Hematopoietic multipotent progenitor cell (in vitro differentiated cells): ENCODE data around the gene PRR15. TPM values are rescaled to one million over a fixed set of nuclear protein-coding genes. Genes with fewer than 3 reads are reported as not detected.
A peak's percentile ranks its signal among the peaks of the same experiment; 100 is the strongest.
"Not testable (repeated sequence)": the region's sequence is repeated elsewhere in the genome, so short reads cannot be mapped to it uniquely, and the experiment has no call there.

Experiments used
- DNase-seq, 3 donors: peaks; one replicate each; pipeline ENCODE4 v3.0.0-alpha.2; 2011 to 2015; ENCODE audit warnings: low read depth in 2 of 3, low spot score in 2 of 3
- total RNA-seq: library from RNA; depleted of rRNA; stranded (reverse); fragments of >200 nt; gene quantifications from one replicate; pipeline ENCODE4 v1.2.3, GENCODE V29; 2012

Gene PRR15, protein sequence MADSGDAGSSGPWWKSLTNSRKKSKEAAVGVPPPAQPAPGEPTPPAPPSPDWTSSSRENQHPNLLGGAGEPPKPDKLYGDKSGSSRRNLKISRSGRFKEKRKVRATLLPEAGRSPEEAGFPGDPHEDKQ
- 15.9 TPM for total RNA-seq

DNA sequence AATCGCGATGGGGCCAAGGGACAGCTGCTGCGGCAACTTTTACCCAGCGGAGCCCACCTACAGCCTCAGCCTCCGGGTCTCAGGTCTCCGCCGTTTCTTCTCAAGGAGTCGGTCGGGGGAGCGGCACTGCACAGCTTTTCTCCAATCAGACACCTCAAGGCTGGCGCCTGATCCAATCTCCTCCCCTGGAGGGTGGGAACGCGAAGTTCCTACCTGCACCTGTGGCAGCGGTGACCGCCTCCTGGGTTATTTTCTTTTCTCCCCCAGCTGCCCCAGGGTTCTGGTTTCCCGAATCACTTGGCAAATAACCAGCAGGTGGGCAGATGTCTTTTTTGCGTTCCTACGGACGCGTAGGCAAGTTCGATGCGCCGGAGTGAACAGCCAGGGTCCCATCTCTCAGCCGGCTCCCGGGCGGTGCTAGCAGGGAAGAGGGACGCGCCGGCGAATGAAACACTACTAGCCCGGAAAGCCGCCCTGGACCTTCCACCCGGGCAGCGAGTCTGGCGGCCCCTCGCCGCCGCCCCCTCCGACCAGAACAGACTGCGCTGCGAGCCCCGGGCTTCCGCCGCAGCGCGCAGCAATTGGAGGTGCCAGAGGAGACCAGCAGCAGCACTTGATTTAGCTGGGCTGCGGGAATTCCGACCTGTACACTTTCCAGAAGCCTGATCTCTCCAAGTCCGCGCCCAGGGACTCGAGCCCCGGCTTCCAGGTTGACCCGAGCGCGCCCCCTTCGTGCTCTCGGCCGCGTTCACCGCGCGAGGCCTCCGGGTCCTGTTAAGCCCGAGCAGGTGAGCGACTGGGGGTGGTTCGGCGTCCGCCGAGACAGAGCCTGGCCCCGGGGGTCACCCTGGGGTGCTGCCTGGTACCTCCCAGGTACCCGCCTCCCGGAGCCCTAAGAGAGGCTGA is at the start of gene PRR15:
TSS of gene PRR15 (plus strand) at position 246 of the 906 bp plus-strand sequence. CDS start 2,495 bp downstream, outside the sequence.
- DNase-seq: peak in 2 of 3 donors; percentile 41 to 59

DNA sequence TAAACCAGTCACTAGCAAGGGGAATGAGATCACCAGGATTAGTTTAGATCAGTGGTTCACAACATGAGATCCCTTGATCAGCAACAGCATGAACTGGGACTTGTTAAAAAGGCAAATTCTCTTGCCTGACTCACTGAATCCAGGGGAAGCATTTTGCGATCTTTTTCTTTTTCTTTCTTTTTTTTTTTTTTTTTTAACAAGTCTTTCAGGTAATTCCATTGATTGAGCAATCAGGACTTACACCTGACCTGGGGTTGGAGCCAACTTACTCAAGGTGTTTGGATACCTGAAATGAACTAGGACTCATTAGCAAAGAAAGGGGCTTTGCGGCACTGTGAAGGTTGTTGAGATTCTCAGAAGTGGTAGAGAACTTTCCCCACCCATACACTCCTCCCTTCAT is 47.1 kb upstream of the PRR15 start:
- no peak for DNase-seq

DNA sequence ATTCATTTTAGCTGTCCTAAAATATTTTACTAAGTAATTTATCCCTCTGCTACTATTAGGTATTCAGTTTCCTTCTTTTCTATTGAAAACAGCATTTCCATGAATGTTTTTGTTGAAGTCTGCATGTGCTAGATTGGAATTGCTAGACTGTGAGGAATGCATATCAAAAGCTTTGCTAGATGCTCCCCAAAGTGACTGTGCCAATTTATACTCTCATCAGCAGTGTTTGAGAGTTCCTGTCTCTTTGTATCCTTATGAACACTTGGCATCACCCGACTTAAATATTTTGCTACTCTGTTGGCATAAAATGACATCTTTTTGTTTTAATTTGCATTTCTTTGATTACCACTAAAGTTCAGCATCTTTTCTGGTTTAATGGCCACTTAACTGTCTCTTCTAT is 45.0 kb upstream of the PRR15 start:
- no peak for DNase-seq

DNA sequence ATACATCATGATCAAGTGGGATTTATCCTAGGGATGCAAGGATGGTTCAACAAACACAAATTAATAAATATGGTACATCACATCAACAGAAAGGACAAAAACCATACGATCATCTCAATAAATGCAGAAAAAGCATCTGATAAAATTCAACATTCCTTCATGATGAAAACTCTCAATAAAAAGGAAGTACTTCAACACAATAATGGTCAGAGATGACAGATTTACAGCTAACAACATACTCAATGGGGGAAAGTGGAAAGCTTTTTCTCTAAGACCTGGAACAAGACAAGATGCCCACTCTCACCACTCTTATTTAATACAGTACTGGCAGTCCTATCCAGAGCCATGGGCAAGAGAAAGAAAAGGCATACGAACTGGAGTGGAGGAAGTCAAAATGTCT is 39.9 kb upstream of the PRR15 start:
- no peak for DNase-seq

DNA sequence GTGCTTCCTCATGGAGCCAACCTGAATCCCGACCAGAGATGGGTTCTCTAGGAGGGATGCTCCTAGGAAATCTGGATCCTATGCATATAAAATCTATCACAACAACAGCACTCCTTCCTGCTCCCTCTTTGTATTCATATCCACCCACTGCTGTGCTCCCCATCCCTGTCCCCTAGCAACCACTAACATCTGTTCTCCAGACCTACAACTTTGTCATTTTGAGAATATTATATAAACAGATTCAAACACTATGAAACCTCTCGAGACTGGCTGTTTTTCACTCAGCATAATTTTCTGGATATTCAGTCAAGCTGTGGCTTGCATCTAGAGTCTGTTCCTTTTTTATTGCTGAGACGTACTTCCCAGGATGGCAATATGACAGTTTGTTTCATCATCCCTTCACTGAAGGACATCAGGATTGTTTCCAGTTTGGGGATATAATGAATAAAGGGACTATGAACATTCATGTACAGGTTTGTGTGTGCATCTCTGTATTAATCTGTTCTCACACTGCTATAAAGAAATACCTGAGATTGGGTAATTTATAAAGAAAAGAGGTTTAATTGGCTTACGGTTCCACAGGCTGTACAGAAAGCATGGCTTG is 36.0 kb upstream of the PRR15 start:
- DNase-seq: no peak

DNA sequence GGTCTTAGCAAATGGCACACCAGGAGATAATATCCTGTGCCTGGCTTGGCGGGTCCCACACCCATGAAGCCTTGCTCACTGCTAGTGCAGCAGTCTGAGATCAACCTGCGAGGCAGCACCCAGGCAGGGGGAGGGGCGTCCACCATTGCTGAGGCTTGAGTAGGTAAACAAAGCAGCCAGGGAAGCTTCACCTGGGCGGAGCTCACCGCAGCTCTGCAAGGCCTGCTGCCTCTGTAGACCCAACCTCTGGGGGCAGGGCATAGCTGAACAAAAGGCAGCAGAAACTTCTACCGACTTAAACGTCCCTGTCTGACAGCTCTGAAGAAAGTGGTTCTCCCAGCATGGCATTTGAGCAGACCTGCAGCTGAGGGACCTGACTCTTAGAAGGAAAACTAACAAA is 35.1 kb upstream of the PRR15 start:
- not testable (repeated sequence) for DNase-seq

DNA sequence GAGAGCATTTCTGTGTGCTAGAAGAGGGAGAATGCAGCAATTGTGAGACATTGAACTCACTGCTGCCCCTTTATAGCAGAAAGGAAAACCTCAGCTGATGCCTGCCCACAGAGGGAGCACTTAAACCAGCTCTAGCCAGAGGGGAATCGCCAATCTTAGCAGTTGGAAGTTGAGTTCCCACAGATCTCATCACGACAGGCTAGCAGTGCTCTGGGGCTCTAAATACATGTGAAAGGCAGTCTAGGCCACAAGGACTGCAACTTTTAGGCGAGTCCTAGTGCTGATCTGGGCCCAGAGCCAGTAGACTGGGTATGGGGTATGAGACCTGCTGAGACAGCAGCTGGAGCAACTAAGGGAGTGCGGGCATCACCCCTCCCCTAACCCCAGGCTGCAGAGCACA is 25.2 kb upstream of the PRR15 start:
- no peak for DNase-seq

DNA sequence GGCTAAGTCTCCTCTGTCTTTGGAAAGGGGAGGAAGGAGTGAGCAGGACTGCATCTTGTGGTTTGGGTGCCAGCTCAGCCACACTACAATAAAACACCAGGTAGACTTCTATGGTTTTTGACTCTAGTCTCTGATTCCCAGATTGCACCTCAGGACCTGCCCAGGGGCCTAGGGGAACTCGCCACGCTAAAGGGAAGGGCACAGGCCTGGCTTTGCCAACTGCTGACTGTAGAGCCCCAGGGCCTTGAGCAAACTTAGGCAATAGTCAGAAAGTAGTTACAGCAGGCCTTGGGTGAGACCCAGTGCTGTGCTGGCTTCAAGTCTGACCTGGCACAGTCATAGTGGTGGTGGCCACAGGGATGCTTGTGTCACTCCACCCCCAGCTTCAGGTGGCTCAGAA is 24.2 kb upstream of the PRR15 start:
- no peak for DNase-seq

DNA sequence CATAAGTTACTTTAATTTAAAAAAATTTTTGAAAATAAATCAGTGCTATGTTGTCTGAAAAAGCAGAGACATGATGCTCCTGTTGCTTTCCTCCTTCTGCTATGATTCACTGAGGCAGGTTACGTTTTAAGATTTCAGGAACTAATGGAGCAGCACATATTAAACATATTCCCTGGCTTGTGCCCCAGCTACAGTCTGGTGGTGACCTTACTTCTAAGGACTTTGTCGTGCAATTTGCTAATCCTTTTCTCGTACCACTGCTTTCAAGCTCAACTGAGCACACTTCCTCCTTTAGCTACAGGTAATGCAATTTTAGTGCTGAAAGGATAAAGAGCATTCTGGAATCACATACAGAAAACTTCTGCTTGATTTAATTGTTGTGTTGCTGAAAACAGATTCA is 16.2 kb upstream of the PRR15 start:
- DNase-seq: no peak

DNA sequence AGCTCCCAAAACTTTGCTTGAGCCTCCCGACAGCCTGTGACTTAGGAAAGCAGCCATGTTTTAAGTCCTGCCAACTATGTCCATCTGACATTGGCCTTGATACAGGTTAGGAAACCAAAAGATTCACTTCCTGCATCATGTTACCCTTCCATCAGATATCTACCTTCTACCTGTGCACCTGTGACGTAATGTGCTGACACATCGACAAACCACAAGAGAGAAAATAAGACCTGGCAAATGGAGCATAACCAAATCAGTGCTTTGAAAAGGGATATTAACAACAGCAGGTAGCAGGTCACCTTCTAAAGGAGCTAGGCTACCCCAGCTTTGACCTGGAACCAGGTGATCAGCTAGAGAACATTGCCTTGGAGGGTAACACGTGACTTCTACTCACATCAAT is 14.8 kb upstream of the PRR15 start:
- DNase-seq: no peak

DNA sequence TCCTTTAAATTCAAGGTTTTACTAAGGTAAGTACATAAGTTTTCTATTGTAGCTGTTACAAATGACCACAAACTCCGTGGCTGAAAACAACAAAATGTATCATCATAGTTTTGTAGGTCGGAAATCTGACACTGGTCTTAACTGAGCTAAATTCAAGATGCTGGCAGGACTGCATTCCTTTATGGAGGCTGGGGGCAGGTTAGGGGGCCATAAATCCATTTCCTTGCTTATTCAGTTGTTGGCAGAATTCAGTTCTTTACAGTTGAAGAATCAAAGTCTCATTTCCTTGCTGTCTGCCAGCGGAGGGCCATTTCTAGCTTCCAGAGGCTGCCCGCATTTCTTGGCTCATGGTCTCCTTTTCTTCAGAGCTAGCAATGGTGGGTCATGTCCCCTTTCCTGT is 11.2 kb upstream of the PRR15 start:
- no peak for DNase-seq

DNA sequence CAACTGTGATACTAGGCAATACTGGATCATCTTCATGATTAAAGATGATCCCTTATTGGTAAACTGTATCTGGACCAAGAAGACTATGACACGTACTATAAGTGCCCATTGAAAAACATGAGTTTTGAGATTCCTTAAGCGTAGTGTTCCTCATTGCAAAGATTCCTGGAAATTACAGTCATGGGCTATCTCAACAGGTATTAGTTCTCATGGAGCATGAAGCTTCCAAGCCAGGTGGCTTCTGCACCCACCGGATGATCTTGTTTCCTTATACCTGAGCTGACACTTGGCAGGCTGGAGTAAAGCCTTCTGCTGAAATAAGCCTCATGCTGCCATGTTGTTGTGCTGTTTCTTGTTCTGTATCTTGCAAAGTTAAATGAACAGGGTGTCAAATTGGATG is 8.6 kb upstream of the PRR15 start:
- no peak for DNase-seq

DNA sequence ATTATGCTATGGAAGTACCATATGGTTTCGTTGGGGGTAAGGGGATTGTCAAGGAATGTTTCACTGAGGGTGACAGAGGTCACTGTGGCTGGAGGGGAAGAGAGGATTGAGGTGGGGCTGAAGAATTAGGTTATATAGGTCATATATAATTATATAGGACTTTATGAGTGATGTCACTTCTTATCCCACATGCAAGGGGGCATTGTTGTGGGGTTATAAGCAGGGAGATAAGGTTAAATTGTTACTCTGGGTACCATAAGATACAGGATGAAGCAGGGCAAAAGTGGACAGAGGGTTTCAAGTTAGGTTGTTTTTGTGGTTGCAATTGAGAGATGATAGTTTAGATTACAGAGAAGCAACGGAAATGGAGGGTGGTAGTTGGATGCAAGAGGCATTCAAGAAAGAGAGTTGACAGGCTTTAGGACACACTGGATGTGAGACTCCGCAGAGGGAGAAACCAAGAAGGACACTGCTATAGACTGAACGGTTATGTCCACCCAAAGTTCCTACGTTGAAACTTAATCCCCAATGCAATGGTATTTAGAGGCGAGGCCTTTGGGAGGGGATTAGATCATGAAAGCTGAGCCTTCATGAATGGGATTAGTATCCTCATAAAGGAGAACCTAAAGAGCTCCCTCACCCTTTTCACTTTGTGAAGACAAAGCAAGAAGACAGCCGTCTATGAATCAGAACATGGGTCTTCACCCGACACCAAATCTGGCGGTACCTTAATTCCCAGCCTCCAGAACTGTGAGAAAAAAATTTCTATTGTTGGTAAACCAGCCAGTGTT is 7.0 kb upstream of the PRR15 start:
- no peak for DNase-seq

DNA sequence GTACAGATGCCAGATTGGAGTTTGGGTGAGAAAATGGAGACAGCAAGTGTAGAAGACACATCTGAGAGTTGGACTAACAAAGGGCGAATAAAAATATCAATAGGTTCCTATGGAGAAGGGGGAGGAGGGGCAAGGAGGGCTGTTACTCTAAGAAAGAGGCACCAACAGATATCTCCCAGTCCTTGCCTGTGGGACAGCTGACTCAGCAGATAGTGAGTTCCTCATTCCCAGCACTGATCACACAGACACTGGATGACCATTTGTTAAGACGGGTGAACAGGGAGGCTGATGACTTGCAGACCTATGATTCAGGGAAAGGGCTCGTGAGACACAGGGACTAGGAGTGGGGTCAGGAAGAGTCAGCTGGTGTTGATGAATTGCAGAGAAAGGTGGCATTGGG is 5.7 kb upstream of the PRR15 start:
- peak in 1 of 3 donors; percentile 49 for DNase-seq

DNA sequence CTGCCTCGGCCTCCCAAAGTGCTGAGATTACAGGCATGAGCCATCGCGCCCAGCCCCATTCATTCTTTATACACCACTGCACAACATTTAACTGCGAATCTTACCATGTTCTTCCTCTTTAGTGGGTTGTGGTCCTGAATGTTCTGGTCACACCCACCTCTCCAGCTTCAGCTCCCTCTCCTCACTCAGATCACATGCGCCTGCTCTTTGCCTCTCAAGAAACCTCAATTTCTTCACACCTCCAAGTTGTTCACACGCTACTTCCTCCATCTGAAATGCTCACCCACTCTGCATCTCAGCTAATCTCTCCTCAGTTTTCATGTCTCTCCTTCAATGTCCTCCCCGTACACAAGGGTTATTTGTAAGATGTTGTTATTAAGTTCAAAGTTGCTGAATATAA is 2.4 kb upstream of the PRR15 start:
- DNase-seq: peak in 1 of 3 donors; percentile 22

DNA sequence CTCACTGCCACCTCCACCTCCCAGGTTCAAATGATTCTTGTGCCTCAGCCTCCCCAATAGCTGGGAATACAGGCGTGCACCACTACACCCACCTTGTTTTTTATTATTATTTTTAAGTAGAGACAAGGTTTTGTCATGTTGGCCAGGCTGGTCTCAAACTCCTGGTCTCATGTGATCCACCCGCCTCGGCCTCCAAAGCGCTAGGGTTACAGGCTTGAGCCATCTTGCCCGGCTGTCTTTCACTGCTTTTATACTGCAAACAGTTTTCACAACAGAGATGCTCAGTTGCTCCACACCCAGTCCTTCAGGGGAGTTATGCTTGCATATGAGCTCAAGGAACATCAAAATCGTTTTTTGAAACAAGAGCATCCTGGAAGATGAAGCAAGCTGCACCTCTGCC is 1.3 kb upstream of the PRR15 start:
- no peak for DNase-seq

DNA sequence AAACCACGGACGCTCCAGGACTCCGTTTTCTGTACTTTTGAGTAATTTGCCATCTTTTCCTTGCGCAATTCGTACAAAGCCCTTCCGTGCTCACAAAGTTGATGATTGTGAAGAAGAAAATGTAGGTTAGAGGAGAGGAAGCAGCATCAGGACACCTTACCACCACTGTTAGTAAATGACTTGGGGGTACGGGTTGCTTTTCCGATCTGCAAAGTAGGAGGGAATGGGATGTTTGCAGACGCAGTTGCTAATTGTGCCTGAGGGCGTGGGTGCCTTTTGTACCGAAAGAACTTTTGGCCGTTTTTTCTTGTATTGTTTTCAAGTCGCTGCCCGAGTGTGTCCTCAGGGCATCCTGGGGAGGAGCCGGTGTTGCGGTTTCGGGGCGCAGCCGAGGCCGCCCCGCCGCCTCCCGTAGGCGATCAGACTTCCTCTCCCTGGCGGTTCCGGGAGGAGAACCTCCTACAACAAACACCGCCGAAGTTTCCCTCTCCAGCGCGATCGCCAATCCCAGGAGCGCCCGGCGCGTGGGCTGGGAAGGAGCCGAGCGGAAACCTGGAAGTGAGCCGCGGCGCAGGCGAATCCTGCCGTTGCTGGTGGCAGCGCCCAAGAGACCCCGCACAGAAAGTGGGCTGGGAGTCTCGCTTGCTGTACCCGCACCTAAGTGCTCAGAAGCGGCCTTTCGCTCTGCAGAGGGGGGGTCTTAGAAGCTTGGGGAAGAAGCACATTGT is 1.0 kb downstream of the PRR15 start:
- peak in 2 of 3 donors; percentile 62 for DNase-seq

DNA sequence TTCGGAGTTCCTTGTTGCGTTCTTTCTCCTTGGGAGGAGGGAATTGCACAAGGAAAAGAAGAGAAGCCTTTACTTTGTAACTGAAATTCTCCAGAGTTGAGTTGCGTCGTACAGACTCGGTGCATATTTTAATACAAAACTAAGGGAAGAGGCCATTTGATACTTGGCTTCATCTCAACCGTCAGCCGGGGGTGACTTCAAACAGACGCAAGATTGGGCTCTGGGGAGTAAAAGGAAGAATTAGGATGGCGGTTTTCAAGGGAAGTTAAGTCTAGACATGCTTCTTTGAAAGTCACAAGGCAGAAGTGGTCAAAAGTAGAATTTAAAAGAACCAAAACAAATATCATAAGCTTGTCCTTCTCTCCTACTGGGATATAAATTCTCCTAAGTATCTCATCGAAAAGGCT is 1.6 kb downstream of the PRR15 start:
- DNase-seq: peak in 1 of 3 donors; percentile 39

DNA sequence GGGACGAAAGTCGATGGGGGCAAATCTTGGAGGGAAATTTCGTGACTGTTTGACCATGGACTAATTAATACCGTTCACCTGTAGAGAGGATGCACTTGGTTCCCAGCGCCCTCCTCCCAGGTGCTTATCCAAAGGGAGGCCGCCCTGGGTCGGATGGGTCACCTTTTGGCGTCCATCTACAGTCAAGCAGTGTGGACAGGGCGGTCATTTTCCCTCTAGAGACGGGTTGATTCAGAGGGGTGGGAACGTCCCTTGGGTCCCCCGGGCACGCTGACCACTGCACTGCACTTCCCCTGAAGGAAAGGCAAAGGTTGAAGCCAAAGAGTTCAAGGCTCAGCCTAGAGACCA is 2.0 kb downstream of the PRR15 start:
- DNase-seq: no peak

DNA sequence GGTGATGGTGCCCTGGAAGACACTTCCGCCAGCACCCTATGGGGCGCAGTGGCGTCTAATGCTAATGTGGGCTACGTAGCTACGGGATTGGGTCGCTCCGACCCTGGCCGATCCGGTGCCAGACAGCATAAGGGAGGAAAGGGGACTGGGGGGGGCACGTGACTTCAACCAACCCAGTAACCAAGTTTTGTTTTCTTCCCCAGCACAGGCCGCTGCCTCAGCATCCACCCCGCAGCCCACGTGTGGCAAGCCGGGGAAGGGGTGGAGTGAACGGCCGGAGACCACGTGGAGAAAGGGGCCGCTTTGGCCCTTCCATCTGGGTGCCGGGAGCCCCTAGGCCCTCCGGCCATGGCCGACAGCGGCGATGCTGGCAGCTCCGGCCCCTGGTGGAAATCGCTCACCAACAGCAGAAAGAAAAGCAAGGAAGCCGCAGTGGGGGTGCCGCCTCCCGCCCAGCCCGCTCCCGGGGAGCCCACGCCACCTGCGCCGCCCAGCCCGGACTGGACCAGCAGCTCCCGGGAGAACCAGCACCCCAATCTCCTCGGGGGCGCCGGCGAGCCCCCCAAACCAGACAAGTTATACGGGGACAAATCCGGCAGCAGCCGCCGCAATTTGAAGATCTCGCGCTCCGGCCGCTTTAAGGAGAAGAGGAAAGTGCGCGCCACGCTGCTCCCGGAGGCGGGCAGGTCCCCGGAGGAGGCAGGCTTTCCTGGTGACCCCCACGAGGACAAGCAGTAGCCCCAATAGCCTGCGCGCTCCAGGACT is 2.5 kb downstream of the PRR15 start:
- DNase-seq: peak in 1 of 3 donors; percentile 48
